ENCODE measurements around the gene CSHL1.

- TF ChIP-seq EZH2phosphoT487 (IDR thresholded peaks at IDR 0.05; ENCODE audit: low read depth) = no peak
- no peak for TF ChIP-seq CTCF (IDR thresholded peaks at IDR 0.05; ENCODE audit: low read depth, low read length)
Observed at GRCh38 chr17:63914471-63914870, 3.4 kb upstream of the CSHL1 start.

Data from OCI-LY3 (cell line).